Suprapubic skin (tissue), 4 donors: ENCODE measurements around the gene FLACC1. TPM values are rescaled to one million over a fixed set of nuclear protein-coding genes. Genes with fewer than 3 reads are reported as not detected.

Experiments used
- DNase-seq, 2 donors: peaks; one replicate each; pipeline ENCODE4 v3.0.0-alpha.2; 2019; ENCODE audit warnings: low spot score in 2 of 2
- H3K27ac ChIP-seq: fragments of 200-600 bp; sonication (generic); one replicate; pipeline ENCODE4 v1.5.1; 2019
- H3K27me3 ChIP-seq: fragments of 200-600 bp; sonication (generic); one replicate; pipeline ENCODE4 v1.5.1; 2019
- H3K36me3 ChIP-seq: fragments of 200-600 bp; sonication (generic); one replicate; pipeline ENCODE4 v1.5.1; 2019
- H3K4me1 ChIP-seq: fragments of 200-600 bp; sonication (generic); one replicate; pipeline ENCODE4 v1.5.1; 2019
- H3K4me3 ChIP-seq: fragments of 200-600 bp; sonication (generic); one replicate; pipeline ENCODE4 v1.5.1; 2019; ENCODE audit warnings: mild to moderate bottlenecking
- H3K9me3 ChIP-seq: fragments of 200-600 bp; sonication (generic); one replicate; pipeline ENCODE4 v1.5.1; 2019
- EP300 ChIP-seq: sonication (generic); formaldehyde crosslinking; IDR thresholded peaks from one replicate; pipeline ENCODE4 v1.6.1; 2017; ENCODE audit warnings: antibody characterized with exemption
- POLR2A ChIP-seq, 2 donors: fragments of 450-650 bp; IDR thresholded peaks; one replicate each; pipeline ENCODE4 v1.6.1; 2017; ENCODE audit warnings: antibody characterized with exemption in 2 of 2, mild to moderate bottlenecking in 2 of 2, moderate library complexity in 2 of 2
- POLR2AphosphoS5 ChIP-seq, 3 donors: sonication (generic); formaldehyde crosslinking; IDR thresholded peaks; one replicate each; pipeline ENCODE4 v1.6.1; 2017; ENCODE audit warnings: antibody characterized with exemption in 3 of 3
- WGBS: methylation state at CpG from one replicate; pipeline ENCODE4 v1.1.5; 2018; 5-methylcytosine and 5-hydroxymethylcytosine counted together
- total RNA-seq, 4 donors: library from RNA; depleted of rRNA; stranded (reverse); fragments of >200 nt; gene quantifications; one replicate each; pipeline ENCODE4 v1.1.0, GENCODE V29; 2016
- TF ChIP-seq, protein P1 (sequence below), 2 donors: fragments of 200-600 bp in 1 of 2; fragments of 450-650 bp in 1 of 2; sonication (generic) in 1 of 2; IDR thresholded peaks; one replicate each; pipeline ENCODE4 v1.5.1; 2016 to 2019; ENCODE audit warnings: antibody characterized with exemption in 2 of 2, mild to moderate bottlenecking in 1 of 2, moderate library complexity in 1 of 2

The FLACC1 gene
- total RNA-seq, 4 donors from 2014 or later: 0.80 to 1.0 TPM; not detected in 2

GRCh38 chr2:201342923-201343322 is 14.2 kb downstream of the FLACC1 start:
- H3K4me3 ChIP-seq: no peak overlapping the region
- no peaks in the 10 kb centered on the region for H3K9me3 ChIP-seq
- TF ChIP-seq, protein P1, sequence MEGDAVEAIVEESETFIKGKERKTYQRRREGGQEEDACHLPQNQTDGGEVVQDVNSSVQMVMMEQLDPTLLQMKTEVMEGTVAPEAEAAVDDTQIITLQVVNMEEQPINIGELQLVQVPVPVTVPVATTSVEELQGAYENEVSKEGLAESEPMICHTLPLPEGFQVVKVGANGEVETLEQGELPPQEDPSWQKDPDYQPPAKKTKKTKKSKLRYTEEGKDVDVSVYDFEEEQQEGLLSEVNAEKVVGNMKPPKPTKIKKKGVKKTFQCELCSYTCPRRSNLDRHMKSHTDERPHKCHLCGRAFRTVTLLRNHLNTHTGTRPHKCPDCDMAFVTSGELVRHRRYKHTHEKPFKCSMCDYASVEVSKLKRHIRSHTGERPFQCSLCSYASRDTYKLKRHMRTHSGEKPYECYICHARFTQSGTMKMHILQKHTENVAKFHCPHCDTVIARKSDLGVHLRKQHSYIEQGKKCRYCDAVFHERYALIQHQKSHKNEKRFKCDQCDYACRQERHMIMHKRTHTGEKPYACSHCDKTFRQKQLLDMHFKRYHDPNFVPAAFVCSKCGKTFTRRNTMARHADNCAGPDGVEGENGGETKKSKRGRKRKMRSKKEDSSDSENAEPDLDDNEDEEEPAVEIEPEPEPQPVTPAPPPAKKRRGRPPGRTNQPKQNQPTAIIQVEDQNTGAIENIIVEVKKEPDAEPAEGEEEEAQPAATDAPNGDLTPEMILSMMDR (IDR thresholded peaks at IDR 0.05): no peak
- no peak for TF ChIP-seq EP300
- no peak for TF ChIP-seq POLR2AphosphoS5 (IDR thresholded peaks at IDR 0.05)
- TF ChIP-seq POLR2A (IDR thresholded peaks at IDR 0.05): no peak
- DNase-seq: no peak
- no peaks in the 10 kb centered on the region for H3K4me1 ChIP-seq
- no peak overlapping the region for H3K27ac ChIP-seq
- WGBS: 81% methylated on average over 2 of the region's 2 CpGs
- H3K36me3 ChIP-seq: peaks cover 6% of the 10 kb centered on the region
- no peaks in the 10 kb centered on the region for H3K27me3 ChIP-seq

GRCh38 chr2:201329409-201329808 is 27.7 kb downstream of the FLACC1 start:
- H3K27me3 ChIP-seq: no peaks in the 10 kb centered on the region
- TF ChIP-seq EP300 (no peak), POLR2A (IDR thresholded peaks at IDR 0.05) (no peak), POLR2AphosphoS5 (IDR thresholded peaks at IDR 0.05) (no peak)
- TF ChIP-seq, protein P1 (IDR thresholded peaks at IDR 0.05): no peak
- H3K27ac ChIP-seq: no peak overlapping the region
- H3K36me3 ChIP-seq: no peaks in the 10 kb centered on the region
- H3K9me3 ChIP-seq: peaks cover 6% of the 10 kb centered on the region
- no peaks in the 10 kb centered on the region for H3K4me1 ChIP-seq
- DNase-seq: no peak
- 57% methylated on average over 1 of the region's 1 CpG for WGBS
- no peak overlapping the region for H3K4me3 ChIP-seq

DNA sequence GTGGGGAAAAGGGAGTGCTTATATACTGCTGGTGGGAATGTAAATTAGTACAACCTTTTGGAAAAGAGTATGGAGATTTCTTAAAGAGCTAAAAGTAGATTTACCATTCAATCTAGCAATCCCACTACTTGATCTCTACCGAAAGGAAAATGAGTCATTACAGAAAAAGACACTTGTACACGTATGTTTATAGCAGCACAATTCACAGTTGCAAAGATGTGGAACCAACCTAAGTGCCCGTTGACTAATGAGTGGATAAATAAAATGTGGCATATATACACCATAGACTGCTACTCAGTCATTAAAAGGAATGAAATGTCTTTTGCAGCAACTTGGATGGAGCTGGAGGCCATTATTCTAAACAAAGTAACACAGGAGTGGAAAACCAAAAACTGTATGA is 29.5 kb downstream of the FLACC1 start:
- TF ChIP-seq POLR2AphosphoS5 (IDR thresholded peaks at IDR 0.05) (no peak), EP300 (no peak), POLR2A (IDR thresholded peaks at IDR 0.05) (no peak)
- TF ChIP-seq, protein P1 (IDR thresholded peaks at IDR 0.05): no peak
- 84% methylated on average over 3 of the region's 3 CpGs for WGBS
- peaks cover 14% of the 10 kb centered on the region for H3K9me3 ChIP-seq
- H3K27ac ChIP-seq: no peak overlapping the region
- no peak overlapping the region for H3K4me3 ChIP-seq
- no peaks in the 10 kb centered on the region for H3K36me3 ChIP-seq
- no peak for DNase-seq
- no peaks in the 10 kb centered on the region for H3K27me3 ChIP-seq
- H3K4me1 ChIP-seq: no peaks in the 10 kb centered on the region

DNA sequence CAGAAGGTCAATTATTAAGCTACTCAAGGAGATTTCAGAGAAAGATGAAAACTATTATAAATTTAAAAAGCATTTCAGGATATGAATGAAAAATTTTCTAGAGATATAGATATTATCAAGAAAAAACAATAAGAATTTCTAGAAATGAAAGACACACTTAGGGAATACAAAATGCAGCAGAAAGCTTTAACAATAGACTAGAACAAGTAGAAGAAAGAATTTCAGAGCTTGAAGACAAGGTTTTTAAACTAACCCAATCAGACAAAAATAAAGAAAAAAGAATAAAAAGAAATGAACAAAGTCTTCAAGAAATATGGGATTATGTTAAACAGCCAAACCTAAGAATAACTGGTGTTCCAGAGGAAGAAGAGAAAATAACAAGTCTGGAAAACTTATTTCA is 34.4 kb downstream of the FLACC1 start:
- no peaks in the 10 kb centered on the region for H3K4me1 ChIP-seq
- TF ChIP-seq EP300 (no peak), POLR2A (IDR thresholded peaks at IDR 0.05) (no peak), POLR2AphosphoS5 (IDR thresholded peaks at IDR 0.05) (no peak)
- TF ChIP-seq, protein P1 (IDR thresholded peaks at IDR 0.05): no peak
- DNase-seq: no peak
- peaks cover 18% of the 10 kb centered on the region for H3K9me3 ChIP-seq
- no peak overlapping the region for H3K4me3 ChIP-seq
- H3K36me3 ChIP-seq: no peaks in the 10 kb centered on the region
- H3K27me3 ChIP-seq: no peaks in the 10 kb centered on the region
- no peak overlapping the region for H3K27ac ChIP-seq

- WGBS: 90% methylated on average over 4 of the region's 4 CpGs
- no peak for DNase-seq
Observed at GRCh38 chr2:201320701-201321100, 36.4 kb downstream of the FLACC1 start.

More at GRCh38 chr2:201320701-201321100, 36.4 kb downstream of the FLACC1 start:
- Histone ChIP-seq H3K4me3 (no peak overlapping the region), H3K9me3 (peaks cover 12% of the 10 kb centered on the region), H3K27me3 (no peaks in the 10 kb centered on the region), H3K4me1 (no peaks in the 10 kb centered on the region), H3K27ac (no peak overlapping the region), H3K36me3 (no peaks in the 10 kb centered on the region)
- TF ChIP-seq EP300: no peak
- TF ChIP-seq, protein P1 (IDR thresholded peaks at IDR 0.05): no peak
- no peak for TF ChIP-seq POLR2AphosphoS5 (IDR thresholded peaks at IDR 0.05)
- TF ChIP-seq POLR2A (IDR thresholded peaks at IDR 0.05): no peak
